ENCODE measurements around the gene CCSER1.
"Not testable (repeated sequence)": the region's sequence is repeated elsewhere in the genome, so short reads cannot be mapped to it uniquely, and the experiment has no call there.

Gene CCSER1

GRCh38 chr4:90299373-90299772 lies 172.2 kb downstream of the CCSER1 start:
- DNase-seq (ENCODE audit: low spot score) = no peak

- DNase-seq (ENCODE audit: low spot score) = no peak
Observed at GRCh38 chr4:90306810-90307209, 179.6 kb downstream of the CCSER1 start.

GRCh38 chr4:90317140-90317539 lies 189.9 kb downstream of the CCSER1 start:
- not testable (repeated sequence) for DNase-seq (ENCODE audit: low spot score)

- no peak for DNase-seq (ENCODE audit: low spot score)
Observed at GRCh38 chr4:90317785-90318184, 190.6 kb downstream of the CCSER1 start.

GRCh38 chr4:90318193-90318592 lies 191.0 kb downstream of the CCSER1 start:
- no peak for DNase-seq (ENCODE audit: low spot score)

GRCh38 chr4:90328558-90328957 lies 201.4 kb downstream of the CCSER1 start:
- DNase-seq (ENCODE audit: low spot score) = no peak

- no peak for DNase-seq (ENCODE audit: low spot score)
Observed at GRCh38 chr4:90330546-90330945, 203.4 kb downstream of the CCSER1 start.

- no peak for DNase-seq (ENCODE audit: low spot score)
Observed at GRCh38 chr4:90345549-90346215, 218.5 kb downstream of the CCSER1 start.

- DNase-seq (ENCODE audit: low spot score) = no peak
Observed at GRCh38 chr4:90349636-90350035, 222.4 kb downstream of the CCSER1 start.

GRCh38 chr4:90357117-90357710 lies 230.0 kb downstream of the CCSER1 start:
- no peak for DNase-seq (ENCODE audit: low spot score)

- DNase-seq (ENCODE audit: low spot score) = no peak
Observed at GRCh38 chr4:90375081-90375480, 247.9 kb downstream of the CCSER1 start.

- DNase-seq (ENCODE audit: low spot score) = no peak
Observed at GRCh38 chr4:90393215-90393614, 266.0 kb downstream of the CCSER1 start.

GRCh38 chr4:90403781-90404180 lies 276.6 kb downstream of the CCSER1 start:
- DNase-seq (ENCODE audit: low spot score) = no peak

- not testable (repeated sequence) for DNase-seq (ENCODE audit: low spot score)
Observed at GRCh38 chr4:90407897-90408296, 280.7 kb downstream of the CCSER1 start.

- not testable (repeated sequence) for DNase-seq (ENCODE audit: low spot score)
Observed at GRCh38 chr4:90412786-90413185, 285.6 kb downstream of the CCSER1 start.

- no peak for DNase-seq (ENCODE audit: low spot score)
Observed at GRCh38 chr4:90415116-90415515, 287.9 kb downstream of the CCSER1 start.

- DNase-seq (ENCODE audit: low spot score) = no peak
Observed at GRCh38 chr4:90419124-90419711, 292.0 kb downstream of the CCSER1 start.

- no peak for DNase-seq (ENCODE audit: low spot score)
Observed at GRCh38 chr4:90421161-90421560, 294.0 kb downstream of the CCSER1 start.

- no peak for DNase-seq (ENCODE audit: low spot score)
Observed at GRCh38 chr4:90425893-90426292, 298.7 kb downstream of the CCSER1 start.

GRCh38 chr4:90438522-90438921 lies 311.3 kb downstream of the CCSER1 start:
- DNase-seq (ENCODE audit: low spot score) = no peak

GRCh38 chr4:90441770-90442169 lies 314.6 kb downstream of the CCSER1 start:
- no peak for DNase-seq (ENCODE audit: low spot score)

- no peak for DNase-seq (ENCODE audit: low spot score)
Observed at GRCh38 chr4:90442619-90443018, 315.4 kb downstream of the CCSER1 start.

GRCh38 chr4:90443231-90443630 lies 316.0 kb downstream of the CCSER1 start:
- DNase-seq (ENCODE audit: low spot score) = no peak

GRCh38 chr4:90444904-90445303 lies 317.7 kb downstream of the CCSER1 start:
- no peak for DNase-seq (ENCODE audit: low spot score)
